ENCODE data around the gene NLGN2.

The NLGN2 gene

DNA sequence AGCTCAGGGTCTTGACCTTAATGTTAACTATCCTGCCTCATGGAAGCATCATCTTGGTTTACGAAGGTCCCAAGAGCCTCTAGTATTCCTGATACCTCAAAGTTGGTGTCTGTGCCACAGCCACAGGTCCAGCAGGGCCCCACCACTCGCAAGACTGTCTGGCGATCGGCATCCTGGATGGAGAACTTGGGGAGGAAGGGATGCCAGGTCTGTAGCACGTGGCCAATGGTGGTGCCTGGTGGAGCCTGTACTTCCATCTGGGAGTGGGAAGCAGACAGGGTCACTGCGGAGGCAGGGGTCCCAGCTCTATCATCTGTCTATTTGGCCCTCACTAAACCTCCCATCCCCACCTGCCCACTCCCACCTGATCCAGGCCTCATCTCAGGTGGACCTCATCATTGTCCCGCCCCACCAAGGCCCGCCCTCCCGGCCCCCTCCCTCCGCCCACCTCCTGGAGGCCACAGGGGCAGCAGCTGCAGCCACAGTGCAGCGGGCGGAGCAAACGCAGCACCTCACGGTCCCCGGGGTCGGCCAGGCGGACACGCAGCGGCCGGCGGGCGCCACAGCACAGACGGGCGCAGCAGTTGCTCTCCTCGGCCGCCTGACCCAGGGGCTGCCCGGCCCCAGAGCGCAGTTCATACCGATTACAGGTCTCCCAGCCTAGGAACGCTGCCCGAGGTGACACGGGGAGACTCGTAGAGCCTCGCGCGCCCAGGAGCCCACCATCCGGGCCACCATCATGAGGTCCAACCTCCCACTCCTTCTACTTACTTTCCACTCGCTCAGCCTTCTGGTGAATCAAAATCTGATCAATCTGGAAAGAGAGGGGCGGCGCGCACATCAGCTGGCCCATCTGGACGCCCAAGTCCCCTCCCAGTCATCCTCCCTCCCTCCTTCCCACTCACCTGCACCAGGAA is 14.7 kb upstream of the NLGN2 start:
- peak; percentile 73 for DNase-seq (ENCODE audit: low spot score)

DNA sequence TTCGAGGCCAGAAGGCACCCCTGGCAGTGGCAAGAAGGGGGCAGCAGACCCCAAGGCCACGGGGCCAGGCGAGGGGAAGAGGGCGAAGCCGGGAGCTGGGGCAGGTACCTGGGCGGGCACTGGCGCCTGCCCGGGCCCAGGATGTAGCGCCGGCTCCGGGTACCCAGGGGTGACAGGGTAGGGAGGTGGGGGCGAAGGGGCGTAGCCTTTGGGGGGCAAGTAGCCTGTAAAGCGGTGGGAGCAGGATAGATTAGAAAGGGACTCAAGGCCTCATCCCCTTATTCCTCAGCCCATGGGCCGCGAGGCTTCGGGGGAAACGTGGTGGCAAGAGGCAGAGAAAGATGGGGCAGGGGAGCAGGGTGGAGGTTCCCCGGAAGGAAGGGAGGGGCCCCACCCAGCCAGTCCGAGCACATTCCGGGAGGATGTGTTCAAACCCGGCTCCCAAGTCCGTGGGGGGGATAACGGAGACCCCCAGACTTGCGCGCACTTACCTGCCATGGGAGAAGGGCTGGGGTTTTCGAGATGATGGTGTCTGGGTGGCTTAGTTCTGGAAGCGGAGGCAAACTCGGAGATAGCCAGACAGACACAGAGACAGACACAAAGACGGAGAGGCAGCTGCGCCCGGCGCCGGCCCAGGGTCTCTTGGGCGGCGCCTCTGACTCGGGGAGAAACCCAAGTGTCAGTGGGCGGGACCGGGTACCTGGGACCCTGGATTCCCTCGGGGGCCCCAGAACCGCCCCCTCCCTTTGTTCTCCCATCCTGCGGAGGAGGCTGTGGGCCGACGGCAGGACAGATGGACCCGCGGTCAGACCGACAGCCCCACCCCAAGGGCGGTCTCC is 13.8 kb upstream of the NLGN2 start:
- DNase-seq (ENCODE audit: low spot score), result peak; percentile 74

- DNase-seq (ENCODE audit: low spot score), result peak; percentile 95
Observed at GRCh38 chr17:7394452-7395191, 13.0 kb upstream of the NLGN2 start, which contains the start of gene PLSCR3. Gene PLSCR3, minus strand, starts transcription at chr17:7394525. Its CDS starts 415 bp downstream, at chr17:7394110.

GRCh38 chr17:7396147-7396546 is 11.5 kb upstream of the NLGN2 start:
- DNase-seq (ENCODE audit: low spot score), result no peak

- no peak for DNase-seq (ENCODE audit: low spot score)
Observed at GRCh38 chr17:7398612-7399011, 9.0 kb upstream of the NLGN2 start.

DNA sequence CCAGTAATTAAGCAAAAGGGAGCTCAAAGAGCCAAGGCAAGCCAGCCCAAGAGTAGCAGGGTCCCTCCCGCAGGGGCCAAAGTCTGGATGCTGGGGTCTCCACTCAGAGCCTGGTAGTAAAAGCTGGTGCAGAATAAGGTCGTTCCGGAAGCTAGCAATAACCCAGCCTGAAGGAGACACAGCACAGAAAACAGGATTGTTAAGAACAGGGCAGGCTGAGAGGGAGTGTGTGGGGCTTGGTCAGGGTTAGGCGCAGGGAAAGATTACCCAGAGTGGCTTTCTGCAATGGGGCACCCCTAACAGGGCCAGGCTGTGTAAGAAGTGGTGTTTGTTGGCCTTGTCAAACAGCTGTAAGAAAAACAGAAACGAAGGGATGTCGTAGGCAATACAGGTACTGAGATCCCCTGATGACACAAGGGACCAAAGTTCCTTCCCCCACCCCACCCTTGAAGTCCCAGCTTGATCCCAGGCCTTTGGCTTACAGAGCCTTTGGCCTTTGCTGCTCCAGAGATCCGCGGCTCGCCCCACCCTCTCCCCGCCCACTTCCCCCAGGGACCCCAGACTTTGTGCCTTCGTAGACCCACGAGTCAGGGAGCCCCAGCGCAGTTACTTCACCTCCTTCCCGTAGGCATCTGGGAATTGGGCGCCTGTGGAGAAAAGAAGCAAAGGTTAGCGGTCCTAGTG is 4.5 kb upstream of the NLGN2 start:
- no peak for DNase-seq (ENCODE audit: low spot score)

GRCh38 chr17:7403727-7403976 is 4.0 kb upstream of the NLGN2 start:
- no peak for DNase-seq (ENCODE audit: low spot score)

DNA sequence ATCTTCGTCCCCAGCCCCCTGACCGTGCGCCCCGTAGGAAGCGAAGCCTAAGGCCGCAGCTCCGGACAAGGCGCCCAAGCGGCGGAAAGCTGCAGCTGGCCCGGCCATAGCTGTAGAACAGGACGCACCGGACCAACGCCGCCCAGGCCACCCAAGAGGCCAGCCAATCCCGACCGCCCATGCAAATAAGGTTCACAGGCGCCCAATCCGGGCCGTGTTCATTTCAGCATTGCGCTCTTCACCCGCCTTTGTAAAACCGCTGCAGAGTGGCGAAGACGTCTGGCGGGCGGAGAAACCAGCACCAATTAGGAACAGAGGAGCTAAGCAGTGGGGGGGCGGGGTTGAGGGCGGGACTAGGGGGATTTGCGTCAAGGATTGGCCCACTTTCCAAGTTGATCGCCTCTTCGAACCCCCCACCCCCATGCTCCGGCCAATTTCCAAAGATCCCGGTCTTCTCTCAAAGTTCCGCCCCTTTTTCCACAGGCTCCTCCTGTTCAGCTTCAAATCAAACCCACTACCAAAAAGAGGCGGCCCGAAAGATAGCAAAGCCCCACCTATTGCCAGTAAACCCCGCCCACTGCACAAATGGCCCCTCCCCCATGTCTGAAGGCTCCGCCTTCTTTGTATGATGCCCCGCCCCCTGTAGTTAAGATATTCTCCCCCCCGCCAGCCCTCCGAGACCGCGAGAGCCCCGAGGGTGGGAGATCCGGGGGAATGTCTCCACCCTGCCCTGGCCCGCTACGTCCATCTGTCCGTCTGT is 3.5 kb upstream of the NLGN2 start, which contains the start of gene TMEM256:
Gene TMEM256, minus strand, starts transcription at position 121 of the 760 bp plus-strand sequence. Its CDS starts 13 bp downstream, at position 108.
- peak; percentile 100 for DNase-seq (ENCODE audit: low spot score)

DNA sequence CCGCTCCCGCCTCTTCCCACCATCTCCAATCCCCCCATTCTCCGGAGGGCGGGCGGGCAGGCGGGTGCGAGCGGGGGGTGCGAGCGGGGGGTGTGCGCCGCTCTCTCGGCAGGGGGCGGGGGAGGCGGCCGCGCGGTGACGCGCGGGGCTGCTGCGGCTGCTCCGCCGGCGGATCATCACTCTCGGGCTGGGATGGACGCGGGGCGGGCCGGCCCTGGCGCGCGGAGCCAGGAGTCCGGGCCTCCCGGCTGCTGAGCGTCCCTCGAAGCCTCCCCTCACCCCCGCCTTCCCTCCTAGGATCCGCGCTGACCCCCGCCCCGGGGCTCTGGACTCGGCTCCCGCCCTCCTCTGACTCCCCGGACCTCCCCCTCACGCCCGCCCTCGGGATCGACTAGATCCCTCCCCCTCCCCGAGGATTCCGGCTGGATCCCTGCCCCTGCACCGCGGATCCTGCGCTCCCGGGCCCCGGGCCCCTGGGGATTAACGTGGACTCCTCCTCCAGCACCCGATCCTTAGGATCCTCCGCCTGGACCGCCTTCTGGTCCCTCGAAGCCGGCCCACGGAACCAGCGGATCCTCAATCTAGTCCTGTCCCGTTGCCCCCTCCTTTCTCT is 2.8 kb upstream of the NLGN2 start:
- DNase-seq (ENCODE audit: low spot score), result peak; percentile 90

DNA sequence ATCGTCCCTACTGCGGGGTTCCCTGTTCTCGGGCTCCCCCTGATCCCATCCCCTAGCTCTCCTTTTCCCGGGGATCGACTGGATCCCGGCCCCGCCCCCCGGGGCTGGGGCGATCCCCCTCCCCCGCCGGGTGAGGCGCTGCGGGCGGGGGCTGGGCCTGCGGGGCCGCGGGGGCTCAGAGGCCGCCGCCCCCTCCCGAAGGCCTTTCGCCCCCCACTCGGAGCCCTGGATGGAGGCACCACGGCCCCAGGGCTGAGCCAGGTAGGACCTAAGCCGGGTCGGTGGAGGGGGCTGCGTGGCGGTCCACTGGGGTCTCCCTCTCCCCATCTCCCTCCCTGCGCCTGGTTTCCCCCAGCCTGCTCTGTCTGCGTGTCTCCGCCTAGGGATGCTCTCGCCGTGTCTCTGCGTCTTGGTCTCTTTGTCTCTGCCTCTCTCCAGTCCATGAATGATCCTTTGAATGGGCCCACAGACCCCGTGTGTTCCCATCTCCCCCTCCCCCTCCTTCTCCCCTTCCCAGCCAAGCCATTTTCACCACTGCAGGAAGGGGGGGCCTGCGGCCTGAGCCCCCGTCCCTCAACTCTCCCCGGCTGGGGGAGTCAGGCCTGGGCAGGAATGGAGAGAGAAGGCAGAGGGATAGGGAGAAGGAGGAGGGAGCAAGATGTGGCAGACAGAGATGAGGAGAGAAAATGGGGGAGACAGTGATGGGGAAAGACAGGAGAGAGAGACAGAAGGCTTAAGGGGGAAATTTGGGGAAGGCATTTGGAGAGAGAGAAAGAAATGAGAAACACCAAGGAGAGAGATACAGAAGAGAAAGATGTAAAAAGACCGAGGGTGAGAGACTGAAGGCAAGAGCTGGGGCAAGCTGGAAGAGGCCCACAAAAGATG is 2.1 kb upstream of the NLGN2 start:
- DNase-seq (ENCODE audit: low spot score), result peak; percentile 77

- DNase-seq (ENCODE audit: low spot score), result no peak
Observed at GRCh38 chr17:7406235-7406825, 1.3 kb upstream of the NLGN2 start.

GRCh38 chr17:7407082-7407481 is 563 bp upstream of the NLGN2 start:
- no peak for DNase-seq (ENCODE audit: low spot score)

- DNase-seq (ENCODE audit: low spot score), result no peak
Observed at GRCh38 chr17:7408252-7408727, 645 bp downstream of the NLGN2 start.

GRCh38 chr17:7408863-7409262 is 1.2 kb downstream of the NLGN2 start:
- DNase-seq (ENCODE audit: low spot score), result no peak

- DNase-seq (ENCODE audit: low spot score), result no peak
Observed at GRCh38 chr17:7409716-7410115, 2.1 kb downstream of the NLGN2 start.

GRCh38 chr17:7410634-7411426 is 3.2 kb downstream of the NLGN2 start:
- DNase-seq (ENCODE audit: low spot score), result no peak

- DNase-seq (ENCODE audit: low spot score), result no peak
Observed at GRCh38 chr17:7411427-7411750, 3.7 kb downstream of the NLGN2 start.

GRCh38 chr17:7413346-7413985 is 5.8 kb downstream of the NLGN2 start:
- no peak for DNase-seq (ENCODE audit: low spot score)

Data from ecto neural progenitor cell (in vitro differentiated cells).